ENCODE results near the gene KRTAP5-8.
"Not testable (repeated sequence)": the region's sequence is repeated elsewhere in the genome, so short reads cannot be mapped to it uniquely, and the experiment has no call there.

Gene KRTAP5-8

GRCh38 chr11:71543866-71544265 lies 6.0 kb downstream of the KRTAP5-8 start:
- no peak for DNase-seq (ENCODE audit: low read depth in 2 of 2)

GRCh38 chr11:71544525-71545214 lies 6.8 kb downstream of the KRTAP5-8 start:
- no peak for DNase-seq (ENCODE audit: low read depth in 2 of 2)

- DNase-seq (ENCODE audit: low read depth in 2 of 2), result no peak
Observed at GRCh38 chr11:71545405-71545966, 7.7 kb downstream of the KRTAP5-8 start.

- DNase-seq (ENCODE audit: low read depth in 2 of 2), result no peak
Observed at GRCh38 chr11:71548120-71548519, 10.3 kb downstream of the KRTAP5-8 start, which contains the start of gene KRTAP5-9. KRTAP5-9 (plus strand) TSS chr11:71548420; CDS start chr11:71548658, 238 bp downstream.

- DNase-seq (ENCODE audit: low read depth in 2 of 2), result no peak
Observed at GRCh38 chr11:71548716-71549151, 10.9 kb downstream of the KRTAP5-8 start.

- no peak for DNase-seq (ENCODE audit: low read depth in 2 of 2)
Observed at GRCh38 chr11:71551711-71552110, 13.9 kb downstream of the KRTAP5-8 start.

- DNase-seq (ENCODE audit: low read depth in 2 of 2), result no peak
Observed at GRCh38 chr11:71554996-71555395, 17.2 kb downstream of the KRTAP5-8 start.

- no peak for DNase-seq (ENCODE audit: low read depth in 2 of 2)
Observed at GRCh38 chr11:71555508-71555907, 17.7 kb downstream of the KRTAP5-8 start.

GRCh38 chr11:71556018-71556417 lies 18.2 kb downstream of the KRTAP5-8 start:
- DNase-seq (ENCODE audit: low read depth in 2 of 2), result no peak

- no peak for DNase-seq (ENCODE audit: low read depth in 2 of 2)
Observed at GRCh38 chr11:71557257-71557656, 19.4 kb downstream of the KRTAP5-8 start.

GRCh38 chr11:71558996-71559395 lies 21.2 kb downstream of the KRTAP5-8 start:
- DNase-seq (ENCODE audit: low read depth in 2 of 2), result no peak

GRCh38 chr11:71562120-71562519 lies 24.3 kb downstream of the KRTAP5-8 start:
- no peak for DNase-seq (ENCODE audit: low read depth in 2 of 2)

- no peak for DNase-seq (ENCODE audit: low read depth in 2 of 2)
Observed at GRCh38 chr11:71563406-71563805, 25.6 kb downstream of the KRTAP5-8 start.

- DNase-seq (ENCODE audit: low read depth in 2 of 2), result no peak
Observed at GRCh38 chr11:71564430-71564829, 26.6 kb downstream of the KRTAP5-8 start.

- no peak for DNase-seq (ENCODE audit: low read depth in 2 of 2)
Observed at GRCh38 chr11:71565263-71565662, 27.4 kb downstream of the KRTAP5-8 start, which contains the start of gene KRTAP5-10. KRTAP5-10 (plus strand) TSS chr11:71565563; CDS start chr11:71565588, 25 bp downstream.

- DNase-seq (ENCODE audit: low read depth in 2 of 2), result no peak
Observed at GRCh38 chr11:71566081-71566620, 28.3 kb downstream of the KRTAP5-8 start.

- DNase-seq (ENCODE audit: low read depth in 2 of 2), result not testable (repeated sequence)
Observed at GRCh38 chr11:71566626-71567599, 29.1 kb downstream of the KRTAP5-8 start.

GRCh38 chr11:71567633-71568032 lies 29.8 kb downstream of the KRTAP5-8 start:
- DNase-seq (ENCODE audit: low read depth in 2 of 2), result not testable (repeated sequence)

- DNase-seq (ENCODE audit: low read depth in 2 of 2), result no peak
Observed at GRCh38 chr11:71568704-71569349, 31.0 kb downstream of the KRTAP5-8 start.

- DNase-seq (ENCODE audit: low read depth in 2 of 2), result not testable (repeated sequence)
Observed at GRCh38 chr11:71571101-71571850, 33.5 kb downstream of the KRTAP5-8 start.

GRCh38 chr11:71572811-71573210 lies 35.0 kb downstream of the KRTAP5-8 start:
- DNase-seq (ENCODE audit: low read depth in 2 of 2), result no peak

All from stimulated activated CD4-positive, alpha-beta T cell treated with anti-CD3 and anti-CD28 coated beads, Interleukin-1b, Interleukin-23, amount 100 ng/mL, for 4 hours (primary cell).